ENCODE results near the gene ANKRD24.
"Not testable (repeated sequence)": the region's sequence is repeated elsewhere in the genome, so short reads cannot be mapped to it uniquely, and the experiment has no call there.

Gene ANKRD24

GRCh38 chr19:4199699-4200293, 17.3 kb downstream of the ANKRD24 start:
- no peak for DNase-seq

- DNase-seq: no peak
Measured at GRCh38 chr19:4200940-4201542, 18.6 kb downstream of the ANKRD24 start.

- no peak for DNase-seq
Measured at GRCh38 chr19:4201798-4202197, 19.3 kb downstream of the ANKRD24 start.

- DNase-seq: no peak
Measured at GRCh38 chr19:4206818-4207484, 24.5 kb downstream of the ANKRD24 start.

GRCh38 chr19:4208385-4209094, 26.1 kb downstream of the ANKRD24 start:
- DNase-seq: no peak

GRCh38 chr19:4210166-4210731, 27.8 kb downstream of the ANKRD24 start:
- no peak for DNase-seq

GRCh38 chr19:4213116-4213515, 30.6 kb downstream of the ANKRD24 start:
- DNase-seq: no peak

GRCh38 chr19:4215807-4216206, 33.3 kb downstream of the ANKRD24 start:
- DNase-seq: no peak

- no peak for DNase-seq
Measured at GRCh38 chr19:4216846-4217245, 34.4 kb downstream of the ANKRD24 start.

GRCh38 chr19:4217429-4218264, 35.2 kb downstream of the ANKRD24 start:
- no peak for DNase-seq

- not testable (repeated sequence) for DNase-seq
Measured at GRCh38 chr19:4218523-4218922, 36.0 kb downstream of the ANKRD24 start.

GRCh38 chr19:4220188-4220587, 37.7 kb downstream of the ANKRD24 start:
- no peak for DNase-seq

- DNase-seq: no peak
Measured at GRCh38 chr19:4224470-4224869, 42.0 kb downstream of the ANKRD24 start.

GRCh38 chr19:4225885-4226284, 43.4 kb downstream of the ANKRD24 start:
- no peak for DNase-seq

GRCh38 chr19:4227771-4228170, 45.3 kb downstream of the ANKRD24 start:
- DNase-seq: no peak

GRCh38 chr19:4228765-4229178, 46.3 kb downstream of the ANKRD24 start:
- no peak for DNase-seq

- no peak for DNase-seq
Measured at GRCh38 chr19:4229179-4229931, 46.9 kb downstream of the ANKRD24 start, which contains the start of gene EBI3. Gene EBI3 (plus strand): TSS chr19:4229523. CDS start chr19:4229551, 28 bp downstream.

GRCh38 chr19:4230237-4230636, 47.7 kb downstream of the ANKRD24 start:
- not testable (repeated sequence) for DNase-seq

- not testable (repeated sequence) for DNase-seq
Measured at GRCh38 chr19:4231521-4231920, 49.0 kb downstream of the ANKRD24 start.

- DNase-seq: not testable (repeated sequence)
Measured at GRCh38 chr19:4232139-4232538, 49.6 kb downstream of the ANKRD24 start.

GRCh38 chr19:4232614-4233281, 50.3 kb downstream of the ANKRD24 start:
- no peak for DNase-seq

Measured in activated CD8-positive, alpha-beta memory T cell treated with anti-CD3 and anti-CD28 coated beads, Interleukin-2, amount 50 U/mL, for 4 hours (primary cell).